HUES64 (cell line): ENCODE results near the gene SCNM1.
"Not testable (repeated sequence)": the region's sequence is repeated elsewhere in the genome, so short reads cannot be mapped to it uniquely, and the experiment has no call there.

ENCODE experiments used
- H3K27ac ChIP-seq: 2 replicates; pipeline ENCODE4 v1.7.0; 2013; ENCODE audit warnings: low read depth, low read length, inconsistent platforms
- H3K27me3 ChIP-seq: 2 replicates; pipeline ENCODE4 v1.6.1; 2013; ENCODE audit warnings: mild to moderate bottlenecking, low read length; ENCODE audit not compliant: insufficient read depth
- H3K36me3 ChIP-seq: 2 replicates; pipeline ENCODE4 v1.6.1; 2013; ENCODE audit warnings: mild to moderate bottlenecking, low read length; ENCODE audit not compliant: insufficient read depth
- H3K4me1 ChIP-seq: 2 replicates; pipeline ENCODE4 v1.6.1; 2013; ENCODE audit warnings: mild to moderate bottlenecking, low read length, moderate library complexity; ENCODE audit not compliant: insufficient read depth
- H3K4me3 ChIP-seq: 2 replicates; pipeline ENCODE4 v1.5.1; 2013; ENCODE audit warnings: mild to moderate bottlenecking, low read length, moderate library complexity
- H3K9ac ChIP-seq: 2 replicates; pipeline ENCODE4 v1.6.1; 2013; ENCODE audit warnings: mild to moderate bottlenecking, low read depth, low read length
- H3K9me3 ChIP-seq: 2 replicates; pipeline ENCODE4 v1.6.1; 2013; ENCODE audit warnings: low read depth, low read length; ENCODE audit not compliant: insufficient read depth
- WGBS: fragments of 150-250, 120-280 bp; methylation state at CpG from one replicate; pipeline ENCODE4 v1.1.7; 2013; ENCODE audit warnings: missing lambda C conversion rate; 5-methylcytosine and 5-hydroxymethylcytosine counted together

The SCNM1 gene

GRCh38 chr1:151194894-151195594 is 29.1 kb downstream of the SCNM1 start:
- H3K9ac ChIP-seq, H3K27ac ChIP-seq, H3K9me3 ChIP-seq, H3K4me3 ChIP-seq, H3K27me3 ChIP-seq, H3K36me3 ChIP-seq, H3K4me1 ChIP-seq: not testable (repeated sequence)
- WGBS = 96% methylated on average over 15 of the region's 17 CpGs

DNA sequence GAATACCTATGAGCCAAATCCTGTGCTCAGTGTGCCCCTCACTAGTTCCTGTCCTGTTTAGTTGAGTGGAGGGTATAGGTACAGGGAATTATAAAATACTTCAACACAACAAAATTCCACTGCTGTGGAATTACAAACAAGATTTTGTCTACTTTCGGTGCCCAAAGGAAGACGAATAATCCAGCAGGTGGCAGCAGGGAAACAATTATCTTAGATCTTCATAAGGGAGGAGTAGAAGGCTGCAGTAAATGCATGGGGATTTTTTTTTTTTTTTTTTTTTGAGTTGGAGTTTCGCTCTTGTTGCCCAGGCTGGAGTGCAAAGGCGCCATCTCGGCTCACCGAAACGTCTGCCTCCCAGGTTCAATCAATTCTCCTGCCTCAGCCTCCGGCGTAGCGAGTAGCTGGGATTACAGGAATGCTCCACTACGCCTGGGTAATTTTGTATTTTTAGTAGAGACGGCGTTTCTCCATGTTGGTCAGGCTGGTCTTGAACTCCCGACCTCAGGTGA is 30.4 kb downstream of the SCNM1 start:
- Histone ChIP-seq H3K4me3 (no peak overlapping the region), H3K9ac (no peak overlapping the region), H3K9me3 (no peaks in the 10 kb centered on the region), H3K27ac (no peak overlapping the region), H3K36me3 (no peaks in the 10 kb centered on the region), H3K27me3 (no peaks in the 10 kb centered on the region), H3K4me1 (peaks cover 5% of the 10 kb centered on the region; the same call in 1 of the 2 replicates)
- 64% methylated on average over 14 of the region's 14 CpGs for WGBS

DNA sequence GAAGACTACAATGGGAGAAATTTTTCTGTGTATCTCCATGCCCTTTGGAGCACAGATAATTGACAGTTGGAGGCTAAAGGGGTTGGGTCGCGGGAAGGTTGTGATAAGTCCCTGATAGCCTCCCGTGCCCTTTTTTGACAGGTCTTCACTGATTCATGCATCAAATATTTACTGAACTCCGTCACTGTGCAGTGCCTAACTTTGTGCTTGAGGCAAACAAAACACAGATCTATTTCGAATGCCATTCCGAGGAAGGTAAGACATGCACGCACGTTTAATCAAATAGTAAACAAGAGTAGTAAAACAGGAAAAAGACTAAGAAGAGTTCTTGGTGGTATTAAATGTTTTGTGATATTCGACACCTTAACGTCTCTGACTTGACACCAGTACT is 31.9 kb downstream of the SCNM1 start:
- peak overlapping the region; percentile 100 for H3K4me3 ChIP-seq
- H3K9ac ChIP-seq = 0 out of 2 replicates have a peak overlapping the region, but pooled peaks have one; percentile 89
- 15% methylated on average over 10 of the region's 10 CpGs for WGBS
- peak overlapping the region; percentile 33; the same call in 1 of the 2 replicates for H3K27ac ChIP-seq
- peaks cover 5% of the 10 kb centered on the region; the same call in 1 of the 2 replicates for H3K4me1 ChIP-seq
- no peaks in the 10 kb centered on the region for H3K9me3 ChIP-seq
- H3K27me3 ChIP-seq = no peaks in the 10 kb centered on the region
- H3K36me3 ChIP-seq = peaks cover 12% of the 10 kb centered on the region

DNA sequence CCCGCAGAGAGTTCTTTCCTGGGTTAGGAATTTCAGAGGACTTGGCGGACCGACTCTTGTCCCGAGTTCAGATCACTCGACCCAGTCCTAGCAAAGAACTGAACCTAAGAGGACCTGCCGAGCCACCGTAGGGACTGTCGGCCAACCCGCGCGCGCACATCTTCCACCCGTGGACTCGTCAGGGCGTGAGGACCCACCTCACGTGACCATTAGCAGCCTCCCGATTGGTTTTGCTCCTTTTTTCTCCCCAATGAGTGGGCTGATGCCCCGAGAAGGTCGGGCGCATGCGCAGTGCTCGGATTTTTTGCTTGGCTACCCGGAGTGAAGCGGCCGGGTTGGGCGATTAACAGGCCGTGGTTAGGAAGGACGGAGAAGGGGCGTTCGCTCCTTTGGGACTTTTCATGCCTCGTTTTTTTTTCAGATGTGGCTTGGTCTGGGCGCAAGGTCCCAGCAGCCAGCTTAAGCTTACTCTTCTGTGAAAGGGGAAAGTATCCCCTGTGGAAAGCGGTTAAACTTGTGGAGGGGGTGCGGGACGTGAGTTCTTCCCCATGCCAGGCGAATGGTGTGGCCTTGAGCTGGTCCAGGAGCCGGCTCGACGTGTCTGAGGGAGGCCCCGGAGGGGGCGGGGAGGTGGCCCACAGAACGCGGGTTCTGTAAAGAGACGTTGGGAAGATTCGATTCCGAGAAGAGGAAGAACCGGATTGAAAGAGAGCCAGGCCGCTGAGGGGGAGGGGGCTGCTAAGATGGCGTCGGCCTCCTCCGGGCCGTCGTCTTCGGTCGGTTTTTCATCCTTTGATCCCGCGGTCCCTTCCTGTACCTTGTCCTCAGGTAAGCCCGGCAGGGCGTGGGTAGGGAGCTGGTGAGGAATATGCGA is 32.5 kb downstream of the SCNM1 start, which contains the start of gene PIP5K1A:
TSS of gene PIP5K1A (plus strand) at position 299 of the 874 bp plus-strand sequence. CDS start at position 744, 445 bp downstream.
- H3K27ac ChIP-seq = peak within 1 kb of the TSS; percentile 91
- WGBS = under 1% methylated on average over 60 of the region's 60 CpGs
- H3K27me3 ChIP-seq = no peaks in the 10 kb centered on the region
- peak within 1 kb of the TSS; percentile 89 for H3K9ac ChIP-seq
- H3K36me3 ChIP-seq = peaks cover 17% of the 10 kb centered on the region
- no peaks in the 10 kb centered on the region for H3K9me3 ChIP-seq
- H3K4me3 ChIP-seq = peak within 1 kb of the TSS; percentile 100
- H3K4me1 ChIP-seq = peaks cover 5% of the 10 kb centered on the region; the same call in 1 of the 2 replicates

GRCh38 chr1:151199873-151200581 is 34.1 kb downstream of the SCNM1 start:
- Histone ChIP-seq H3K27ac (no peak overlapping the region), H3K4me3 (peak overlapping the region; percentile 100), H3K9me3 (no peaks in the 10 kb centered on the region), H3K27me3 (no peaks in the 10 kb centered on the region), H3K36me3 (peaks cover 26% of the 10 kb centered on the region), H3K9ac (peak overlapping the region; percentile 89), H3K4me1 (peaks cover 5% of the 10 kb centered on the region; the same call in 1 of the 2 replicates)
- 32% methylated on average over 11 of the region's 11 CpGs for WGBS

- not testable (repeated sequence) for H3K27me3 ChIP-seq, H3K27ac ChIP-seq, H3K9ac ChIP-seq, H3K9me3 ChIP-seq, H3K4me1 ChIP-seq, H3K4me3 ChIP-seq
- peaks cover 61% of the 10 kb centered on the region for H3K36me3 ChIP-seq
- 98% methylated on average over 12 of the region's 12 CpGs for WGBS
Observed at GRCh38 chr1:151205381-151205965, 39.5 kb downstream of the SCNM1 start.

GRCh38 chr1:151210830-151211229 is 44.9 kb downstream of the SCNM1 start:
- no peak overlapping the region for H3K9ac ChIP-seq
- H3K4me1 ChIP-seq = no peaks in the 10 kb centered on the region
- no peaks in the 10 kb centered on the region for H3K27me3 ChIP-seq
- no peak overlapping the region for H3K4me3 ChIP-seq
- H3K27ac ChIP-seq = no peak overlapping the region
- 94% methylated on average over 1 of the region's 1 CpG for WGBS
- no peaks in the 10 kb centered on the region for H3K9me3 ChIP-seq
- H3K36me3 ChIP-seq = peaks cover 50% of the 10 kb centered on the region

- 94% methylated on average over 15 of the region's 15 CpGs for WGBS
- Histone ChIP-seq H3K9ac (no peak overlapping the region), H3K9me3 (no peaks in the 10 kb centered on the region), H3K27ac (no peak overlapping the region), H3K4me1 (no peaks in the 10 kb centered on the region), H3K36me3 (peaks cover 43% of the 10 kb centered on the region), H3K4me3 (no peak overlapping the region), H3K27me3 (no peaks in the 10 kb centered on the region)
Observed at GRCh38 chr1:151211972-151212705, 46.2 kb downstream of the SCNM1 start.

DNA sequence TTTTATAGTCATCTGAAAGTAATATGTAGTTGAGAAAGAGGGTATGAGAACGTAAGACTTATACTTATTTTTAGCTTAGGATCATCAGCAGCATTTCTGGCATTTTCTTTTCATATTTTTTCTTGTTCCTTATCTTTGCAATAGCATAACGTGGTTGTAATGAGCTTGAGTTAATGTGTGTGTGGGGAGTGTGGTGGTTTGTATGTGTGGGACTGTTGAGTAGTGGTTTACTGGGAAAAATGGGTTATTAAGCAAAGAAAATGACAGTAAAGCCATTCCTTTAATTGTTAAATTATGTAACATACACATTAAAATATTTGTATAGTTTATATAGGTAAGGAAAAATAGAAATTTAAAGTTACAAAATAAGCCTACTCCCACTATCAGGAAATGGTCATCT is 47.6 kb downstream of the SCNM1 start:
- Histone ChIP-seq H3K4me1 (no peaks in the 10 kb centered on the region), H3K36me3 (peaks cover 37% of the 10 kb centered on the region)
- WGBS = 95% methylated on average over 1 of the region's 2 CpGs

More for the DNA sequence above, 47.6 kb downstream of the SCNM1 start:
- no peaks in the 10 kb centered on the region for H3K27me3 ChIP-seq
- no peak overlapping the region for H3K4me3 ChIP-seq
- no peak overlapping the region for H3K27ac ChIP-seq
- no peaks in the 10 kb centered on the region for H3K9me3 ChIP-seq
- no peak overlapping the region for H3K9ac ChIP-seq
